Stromal cell of bone marrow (primary cell): Measurements from ENCODE around the gene SMCO4.

Experiments
- DNase-seq: peaks from one replicate; pipeline ENCODE4 v3.0.0-alpha.2; 2012; ENCODE audit warnings: low read depth

SMCO4 gene

GRCh38 chr11:93504110-93505095 lies 38.8 kb downstream of the SMCO4 start:
- DNase-seq, result no peak

- no peak for DNase-seq
Measured at GRCh38 chr11:93501856-93502255, 41.3 kb downstream of the SMCO4 start.

GRCh38 chr11:93500759-93501158 lies 42.4 kb downstream of the SMCO4 start:
- DNase-seq, result no peak

DNA sequence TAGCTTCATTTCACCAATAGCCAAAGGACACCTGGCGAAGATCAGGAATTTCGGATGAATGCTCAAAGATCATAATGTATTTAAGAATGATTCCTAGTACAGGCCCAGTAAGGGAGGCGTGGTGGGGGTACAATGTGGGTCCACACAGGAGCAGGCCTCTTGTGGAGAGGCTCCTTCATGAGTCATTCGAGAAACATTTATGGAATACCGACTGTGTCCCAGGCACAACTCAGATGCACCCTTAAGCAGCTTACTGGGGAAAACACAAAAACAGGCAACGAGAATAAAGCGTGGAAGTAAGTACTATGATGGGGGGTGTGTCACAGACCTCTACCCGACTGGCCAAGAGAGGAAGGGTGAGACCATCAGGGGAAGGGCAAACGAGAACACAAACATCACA lies 44.5 kb downstream of the SMCO4 start:
- no peak for DNase-seq

DNA sequence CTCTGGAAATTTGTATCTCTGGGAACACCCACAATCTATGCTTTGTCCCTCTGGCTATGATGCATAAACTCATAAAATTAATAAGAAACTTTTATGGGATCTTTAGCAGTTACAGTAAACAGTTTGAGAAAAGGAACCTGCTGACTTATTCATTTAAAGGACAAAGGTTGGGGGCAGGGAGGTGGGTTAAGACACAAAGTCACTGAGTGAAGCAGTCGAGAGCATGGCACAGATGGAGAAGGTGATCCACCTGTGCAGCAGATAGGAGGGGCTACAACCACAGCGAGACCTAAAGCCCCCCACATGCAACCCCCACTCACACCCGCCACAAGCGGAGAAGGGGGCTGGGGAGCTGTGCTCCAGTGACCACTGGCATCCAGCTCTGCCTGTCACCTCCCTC lies 45.0 kb downstream of the SMCO4 start:
- DNase-seq, result no peak

DNA sequence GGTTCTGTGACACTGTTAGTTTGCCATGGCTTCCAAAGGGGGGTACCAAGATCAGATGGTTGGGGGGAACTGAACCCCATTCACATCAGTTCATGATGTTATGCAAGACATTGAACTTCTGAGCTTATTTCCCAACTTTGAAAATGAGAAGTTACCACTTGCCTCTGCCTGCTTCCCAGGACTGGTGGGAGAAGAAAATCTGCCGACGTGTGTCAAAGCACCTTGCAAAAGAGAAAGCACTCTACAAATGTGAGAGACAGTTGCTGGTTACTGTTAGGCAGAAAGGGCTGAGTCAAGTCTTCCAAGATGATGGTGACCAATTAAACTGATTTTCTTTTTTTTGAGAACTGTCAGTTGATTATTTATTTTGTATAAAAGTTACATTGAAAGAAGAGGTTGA lies 45.6 kb downstream of the SMCO4 start:
- no peak for DNase-seq

DNA sequence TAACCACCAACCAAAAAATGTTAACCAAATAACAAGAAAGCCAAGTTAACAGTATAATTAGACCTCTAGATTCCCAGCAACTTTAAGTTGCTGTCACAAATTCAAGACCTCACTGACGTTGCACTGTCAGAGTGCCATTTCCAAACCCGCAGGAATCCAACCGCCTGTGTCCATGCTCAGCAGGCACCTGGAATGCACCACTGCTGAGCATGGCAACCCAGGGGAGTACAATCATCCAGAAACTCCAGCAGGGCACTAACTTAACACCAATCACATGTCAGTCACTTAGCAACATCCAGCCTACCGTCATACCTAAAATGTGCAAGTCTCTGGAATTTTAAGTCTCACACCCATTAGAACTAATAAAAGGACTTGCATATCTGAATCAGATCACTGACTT lies 48.8 kb downstream of the SMCO4 start:
- peak; percentile 44 for DNase-seq

DNA sequence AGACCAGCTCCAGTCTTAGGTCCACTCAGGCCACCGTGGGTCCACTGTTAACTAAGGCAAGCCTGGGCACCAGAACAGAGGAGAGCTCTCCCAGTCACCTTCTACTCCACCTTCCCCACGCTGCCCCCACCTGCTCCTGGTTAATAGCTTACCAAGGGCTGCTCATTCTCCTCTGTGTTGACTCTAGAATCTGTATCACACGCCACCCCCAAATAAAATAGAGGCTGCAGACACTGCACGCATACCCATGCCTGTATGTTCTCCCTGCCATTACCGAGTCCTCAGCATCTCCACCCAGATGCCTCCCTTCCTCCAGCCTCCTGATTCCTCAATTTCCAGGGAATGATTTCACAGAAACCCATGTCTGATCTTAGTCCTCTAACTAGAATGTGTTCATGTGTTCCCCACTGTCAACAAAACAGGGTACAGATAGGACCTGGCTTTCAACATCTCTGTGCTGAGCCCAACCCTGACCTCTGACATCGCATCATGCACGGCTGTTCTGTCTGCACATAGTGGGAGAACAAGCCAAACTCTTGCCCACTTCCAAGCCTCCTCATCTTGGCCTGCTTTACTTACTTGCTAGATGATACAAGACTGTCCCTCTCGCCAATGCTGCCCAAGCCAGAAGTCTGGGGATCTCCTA lies 49.8 kb downstream of the SMCO4 start:
- no peak for DNase-seq

DNA sequence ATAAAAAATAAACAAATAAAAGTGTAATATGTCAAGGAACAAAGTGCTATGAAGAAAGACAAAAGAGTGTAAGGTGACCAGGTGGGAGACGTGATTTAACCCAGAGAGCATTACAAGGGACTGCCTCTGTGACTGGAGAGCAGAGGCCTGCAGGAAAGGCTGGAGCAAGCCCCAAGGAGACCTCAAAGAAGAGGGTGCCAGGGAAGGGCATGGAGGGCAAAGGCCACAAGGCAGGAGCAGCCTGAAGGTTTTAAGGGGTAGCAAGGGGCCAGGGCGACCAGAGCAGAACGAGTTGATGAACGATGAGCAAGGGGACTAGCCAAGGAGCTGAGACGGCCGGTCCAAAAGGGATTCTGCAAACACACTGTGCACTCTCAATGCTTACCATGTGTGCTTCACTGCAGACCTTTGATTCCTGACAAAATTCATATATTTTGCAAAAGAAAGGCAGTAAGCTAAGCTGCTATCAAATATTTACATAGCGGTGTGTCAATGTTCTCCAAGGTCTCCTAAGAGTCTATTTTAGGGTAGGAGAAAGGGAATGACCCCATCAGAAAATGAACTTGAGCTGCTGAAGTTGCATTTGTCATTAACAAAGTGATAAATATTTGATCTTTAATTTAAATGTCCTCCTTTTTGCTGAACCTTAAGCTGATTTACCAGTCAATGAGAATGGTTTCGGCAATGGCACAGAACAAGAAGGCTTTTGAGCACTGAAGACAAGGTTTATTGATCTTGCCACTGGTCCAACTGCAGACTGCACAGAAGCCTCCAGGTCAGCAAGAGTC lies 50.5 kb downstream of the SMCO4 start:
- no peak for DNase-seq

DNA sequence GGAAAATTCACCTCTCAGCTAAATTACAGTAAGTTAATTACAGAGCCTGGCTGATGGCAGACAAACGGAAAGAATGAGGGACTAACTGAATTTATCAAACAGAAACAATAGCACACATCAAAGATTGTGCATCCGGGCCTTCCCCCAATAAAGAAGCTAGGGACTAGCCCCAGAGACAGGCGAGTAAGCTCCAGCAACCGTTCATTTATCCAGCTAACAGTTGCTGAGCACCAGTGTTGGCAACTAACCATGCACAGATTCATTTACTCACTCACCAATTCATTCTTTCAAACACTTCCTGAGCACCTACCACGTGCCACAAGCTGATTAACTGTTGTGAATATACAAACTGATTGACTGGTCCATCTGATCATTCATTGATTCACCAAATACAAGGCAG lies 51.2 kb downstream of the SMCO4 start:
- DNase-seq, result no peak

DNA sequence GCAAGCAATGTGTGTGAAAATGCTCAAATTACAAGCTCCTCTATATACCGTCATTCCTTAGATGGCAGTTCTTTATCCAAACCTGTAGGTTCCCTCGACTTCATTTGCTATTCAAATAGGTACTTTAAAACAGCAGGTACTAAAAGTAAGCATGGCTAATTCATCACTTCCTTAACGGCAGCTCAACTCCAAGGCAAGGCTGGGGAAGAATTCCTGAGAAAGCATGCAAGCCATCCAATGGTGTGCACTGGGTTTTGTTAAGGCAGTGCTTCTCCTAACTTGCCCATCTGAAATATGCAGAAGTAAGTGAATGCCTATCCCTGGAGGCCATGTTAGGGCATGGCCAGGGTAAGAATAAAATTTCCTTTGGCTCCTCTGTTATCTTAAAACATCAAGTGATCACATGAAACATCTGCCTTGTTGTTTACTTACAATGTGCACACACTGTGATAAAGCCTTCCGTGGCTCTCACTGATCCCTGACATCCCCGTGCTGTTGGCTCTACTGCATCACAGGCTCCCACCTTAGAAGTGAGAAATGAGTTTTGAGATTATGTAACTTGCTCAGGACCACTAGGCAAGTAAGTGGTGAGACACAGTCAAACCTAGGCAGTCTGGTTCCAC lies 52.1 kb downstream of the SMCO4 start:
- no peak for DNase-seq

- no peak for DNase-seq
Measured at GRCh38 chr11:93489841-93490240, 53.4 kb downstream of the SMCO4 start.

DNA sequence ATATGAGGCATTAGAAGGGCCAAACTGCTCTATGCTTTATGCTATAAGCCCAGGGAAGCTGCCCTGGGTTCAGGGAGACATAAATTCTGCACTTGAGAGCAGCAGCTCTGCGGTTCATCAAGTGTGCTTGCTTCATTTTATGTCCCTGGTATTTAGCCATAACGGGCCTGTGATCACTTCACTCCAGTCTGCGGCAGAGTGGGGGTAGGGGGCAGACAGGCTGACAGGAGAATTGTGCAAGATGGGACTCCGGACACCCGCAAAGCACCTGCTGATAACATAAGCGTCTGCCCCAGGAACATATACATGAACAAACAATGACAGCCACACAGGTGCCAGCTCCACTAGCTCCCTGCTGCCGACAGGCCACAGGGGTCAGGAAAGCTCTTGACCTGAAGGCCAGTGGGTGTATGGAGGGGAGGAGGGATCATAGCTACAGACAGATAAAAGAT lies 56.1 kb downstream of the SMCO4 start:
- no peak for DNase-seq

DNA sequence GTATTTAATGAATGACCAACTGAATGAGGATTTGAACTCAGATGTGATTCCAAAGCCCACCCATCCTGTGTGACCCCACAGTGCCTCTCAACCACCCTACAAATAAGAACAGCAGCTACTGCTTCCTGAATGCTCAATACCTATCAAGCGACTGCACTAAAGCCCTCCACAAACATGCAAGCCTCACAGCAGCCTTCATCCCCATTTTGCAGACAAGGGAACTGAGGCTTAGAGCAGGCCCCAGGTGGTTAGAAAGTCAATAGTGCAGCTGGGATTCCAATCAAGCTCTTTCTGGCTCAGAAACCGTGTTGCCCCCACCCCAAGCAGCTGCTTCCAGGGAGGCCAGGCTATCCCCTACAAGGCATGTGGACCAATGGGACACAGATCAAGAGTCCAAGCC lies 57.2 kb downstream of the SMCO4 start:
- no peak for DNase-seq

DNA sequence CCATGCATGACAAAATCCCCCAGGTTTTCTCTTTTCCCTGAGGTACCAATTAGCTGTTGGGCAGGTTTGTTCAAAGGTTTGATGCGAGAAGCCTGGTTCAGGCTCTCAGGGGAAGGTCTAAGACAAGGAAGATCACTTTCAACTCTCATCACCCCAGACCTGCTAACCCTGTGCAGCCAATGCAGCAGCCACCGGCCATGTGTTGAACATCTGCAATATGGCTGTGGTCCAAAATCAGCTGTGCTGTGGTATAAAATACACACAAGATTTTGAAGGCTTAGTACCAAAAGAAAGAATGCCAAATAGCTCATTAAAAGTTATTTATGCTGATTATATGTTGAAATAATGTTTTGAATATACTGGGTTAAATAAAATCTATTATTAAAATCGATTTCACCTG lies 58.5 kb downstream of the SMCO4 start:
- DNase-seq, result peak; percentile 18

GRCh38 chr11:93482556-93482955 lies 60.6 kb downstream of the SMCO4 start:
- DNase-seq, result no peak

- no peak for DNase-seq
Measured at GRCh38 chr11:93481696-93482095, 61.5 kb downstream of the SMCO4 start.

DNA sequence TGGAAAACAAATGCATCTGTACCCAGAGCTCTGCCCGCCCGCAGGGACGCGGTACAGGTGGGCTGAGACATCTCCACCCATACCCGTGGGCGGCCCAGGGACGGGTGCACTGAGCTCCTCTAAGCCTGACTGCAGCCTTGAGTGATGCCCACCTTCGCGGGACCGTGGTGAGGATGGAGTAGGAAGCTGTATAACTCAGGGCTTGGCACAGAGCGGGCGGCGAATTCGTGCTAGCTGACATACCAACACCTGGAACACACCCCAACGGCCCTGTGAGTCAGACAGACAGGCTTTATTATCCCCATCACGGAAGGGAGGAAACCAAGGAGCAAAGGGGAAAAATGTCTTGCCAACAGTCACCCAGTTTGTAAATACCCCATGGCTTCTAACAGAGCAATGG lies 61.9 kb downstream of the SMCO4 start:
- DNase-seq, result no peak

- no peak for DNase-seq
Measured at GRCh38 chr11:93480756-93481155, 62.4 kb downstream of the SMCO4 start.

DNA sequence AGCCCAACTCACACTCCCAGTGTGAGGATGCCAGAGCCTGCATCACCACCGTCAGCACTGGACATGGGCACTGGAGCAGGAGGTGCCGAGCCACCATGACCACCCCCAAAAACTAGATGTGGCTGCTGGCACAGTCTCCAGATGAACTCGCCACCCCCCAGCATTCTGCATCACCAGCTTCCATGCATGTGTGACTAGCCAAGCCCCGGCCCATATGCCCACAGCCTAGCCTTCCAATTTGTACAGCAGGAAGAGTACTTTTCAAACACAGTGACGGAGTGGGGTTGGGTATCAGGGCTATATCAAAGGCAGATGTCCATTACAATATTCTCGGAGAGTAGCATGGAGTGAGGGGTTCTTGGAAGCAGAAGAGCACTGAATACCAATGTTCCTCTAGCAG lies 62.9 kb downstream of the SMCO4 start:
- no peak for DNase-seq

GRCh38 chr11:93478841-93479240 lies 64.3 kb downstream of the SMCO4 start:
- no peak for DNase-seq

- no peak for DNase-seq
Measured at GRCh38 chr11:93477684-93478234, 65.4 kb downstream of the SMCO4 start.
